ENCODE measurements around the gene RFWD3.
"Not testable (repeated sequence)": the region's sequence is repeated elsewhere in the genome, so short reads cannot be mapped to it uniquely, and the experiment has no call there.

The RFWD3 gene, protein sequence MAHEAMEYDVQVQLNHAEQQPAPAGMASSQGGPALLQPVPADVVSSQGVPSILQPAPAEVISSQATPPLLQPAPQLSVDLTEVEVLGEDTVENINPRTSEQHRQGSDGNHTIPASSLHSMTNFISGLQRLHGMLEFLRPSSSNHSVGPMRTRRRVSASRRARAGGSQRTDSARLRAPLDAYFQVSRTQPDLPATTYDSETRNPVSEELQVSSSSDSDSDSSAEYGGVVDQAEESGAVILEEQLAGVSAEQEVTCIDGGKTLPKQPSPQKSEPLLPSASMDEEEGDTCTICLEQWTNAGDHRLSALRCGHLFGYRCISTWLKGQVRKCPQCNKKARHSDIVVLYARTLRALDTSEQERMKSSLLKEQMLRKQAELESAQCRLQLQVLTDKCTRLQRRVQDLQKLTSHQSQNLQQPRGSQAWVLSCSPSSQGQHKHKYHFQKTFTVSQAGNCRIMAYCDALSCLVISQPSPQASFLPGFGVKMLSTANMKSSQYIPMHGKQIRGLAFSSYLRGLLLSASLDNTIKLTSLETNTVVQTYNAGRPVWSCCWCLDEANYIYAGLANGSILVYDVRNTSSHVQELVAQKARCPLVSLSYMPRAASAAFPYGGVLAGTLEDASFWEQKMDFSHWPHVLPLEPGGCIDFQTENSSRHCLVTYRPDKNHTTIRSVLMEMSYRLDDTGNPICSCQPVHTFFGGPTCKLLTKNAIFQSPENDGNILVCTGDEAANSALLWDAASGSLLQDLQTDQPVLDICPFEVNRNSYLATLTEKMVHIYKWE

GRCh38 chr16:74666425-74667254 is at the start of gene RFWD3:
Gene RFWD3 (minus strand): TSS chr16:74666877. CDS start chr16:74661449, 5,428 bp downstream.
- DNase-seq = peak; percentile 92 to 96

- no peak for DNase-seq
Observed at GRCh38 chr16:74716355-74716754, 49.7 kb upstream of the RFWD3 start.

DNA sequence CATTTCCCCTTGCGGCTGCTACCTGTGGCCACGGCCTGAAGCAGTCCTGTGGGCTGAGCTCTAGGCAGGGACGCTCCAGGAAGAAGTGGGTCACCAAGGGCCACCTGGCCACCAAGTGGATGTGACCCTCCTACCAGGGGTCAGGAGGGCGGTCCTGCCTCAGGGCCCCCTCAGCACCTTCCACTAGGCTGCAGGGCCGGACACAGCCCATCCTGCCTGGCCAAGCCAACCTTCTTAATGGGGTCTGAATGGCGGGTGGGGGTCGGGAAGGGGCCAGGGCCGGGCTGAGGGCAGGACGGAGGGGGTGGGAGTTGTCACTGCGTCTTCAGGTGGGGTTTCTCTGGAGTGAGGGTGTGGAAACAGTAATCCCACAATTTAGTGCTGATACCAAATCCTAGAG is 47.2 kb upstream of the RFWD3 start:
- no peak for DNase-seq

- DNase-seq = no peak
Observed at GRCh38 chr16:74713325-74713724, 46.6 kb upstream of the RFWD3 start.

GRCh38 chr16:74711938-74712337 is 45.3 kb upstream of the RFWD3 start:
- DNase-seq = no peak

DNA sequence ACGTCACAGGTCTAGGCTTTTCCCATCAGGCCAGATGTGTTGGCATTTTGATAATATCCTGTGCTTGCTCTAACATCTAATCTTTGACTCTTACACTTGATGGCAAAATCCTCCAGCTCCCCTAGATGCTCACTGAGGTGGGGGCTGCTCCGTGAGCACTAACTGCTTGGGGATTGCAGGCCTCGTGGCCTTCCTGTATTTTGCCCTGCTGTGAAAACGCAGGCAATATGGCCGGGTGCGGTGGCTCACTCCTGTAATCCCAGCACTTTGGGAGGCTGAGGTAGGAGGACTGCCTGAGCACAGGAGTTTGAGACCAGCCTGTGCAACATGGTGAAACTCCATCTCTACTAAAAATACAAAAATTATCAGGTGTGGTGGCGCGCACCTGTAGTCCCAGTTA is 43.7 kb upstream of the RFWD3 start:
- no peak for DNase-seq

GRCh38 chr16:74709441-74709877 is 42.8 kb upstream of the RFWD3 start:
- DNase-seq = peak; percentile 21 to 63

- peak; percentile 4 to 44 for DNase-seq
Observed at GRCh38 chr16:74700438-74701225, 34.0 kb upstream of the RFWD3 start, which contains the start of gene MLKL. Gene MLKL (minus strand): TSS chr16:74700862. CDS start chr16:74695757, 5,105 bp downstream.

GRCh38 chr16:74700116-74700437 is 33.4 kb upstream of the RFWD3 start:
- DNase-seq = peak in 1 of 2 experiments; percentile 30

- no peak for DNase-seq
Observed at GRCh38 chr16:74699666-74700065, 33.0 kb upstream of the RFWD3 start.

DNA sequence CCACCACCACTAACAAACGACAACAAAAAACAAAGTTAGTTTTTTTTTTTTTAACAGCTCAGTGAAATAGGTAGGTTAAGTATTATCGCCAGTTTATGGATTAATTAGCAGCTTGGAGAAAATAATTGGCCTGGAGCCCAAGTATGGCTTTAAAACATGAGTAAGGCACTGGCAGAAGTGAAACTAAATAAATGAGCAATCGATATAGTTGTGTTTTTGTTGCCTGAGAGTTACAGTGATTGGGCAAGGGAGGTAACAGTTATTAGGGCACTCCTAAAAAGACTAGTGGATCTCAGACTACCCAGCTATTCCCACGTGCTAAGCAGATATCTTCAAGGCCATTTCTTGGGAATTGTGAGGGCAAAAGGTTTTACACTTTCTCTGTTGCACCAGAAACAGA is 31.5 kb upstream of the RFWD3 start:
- DNase-seq = no peak

DNA sequence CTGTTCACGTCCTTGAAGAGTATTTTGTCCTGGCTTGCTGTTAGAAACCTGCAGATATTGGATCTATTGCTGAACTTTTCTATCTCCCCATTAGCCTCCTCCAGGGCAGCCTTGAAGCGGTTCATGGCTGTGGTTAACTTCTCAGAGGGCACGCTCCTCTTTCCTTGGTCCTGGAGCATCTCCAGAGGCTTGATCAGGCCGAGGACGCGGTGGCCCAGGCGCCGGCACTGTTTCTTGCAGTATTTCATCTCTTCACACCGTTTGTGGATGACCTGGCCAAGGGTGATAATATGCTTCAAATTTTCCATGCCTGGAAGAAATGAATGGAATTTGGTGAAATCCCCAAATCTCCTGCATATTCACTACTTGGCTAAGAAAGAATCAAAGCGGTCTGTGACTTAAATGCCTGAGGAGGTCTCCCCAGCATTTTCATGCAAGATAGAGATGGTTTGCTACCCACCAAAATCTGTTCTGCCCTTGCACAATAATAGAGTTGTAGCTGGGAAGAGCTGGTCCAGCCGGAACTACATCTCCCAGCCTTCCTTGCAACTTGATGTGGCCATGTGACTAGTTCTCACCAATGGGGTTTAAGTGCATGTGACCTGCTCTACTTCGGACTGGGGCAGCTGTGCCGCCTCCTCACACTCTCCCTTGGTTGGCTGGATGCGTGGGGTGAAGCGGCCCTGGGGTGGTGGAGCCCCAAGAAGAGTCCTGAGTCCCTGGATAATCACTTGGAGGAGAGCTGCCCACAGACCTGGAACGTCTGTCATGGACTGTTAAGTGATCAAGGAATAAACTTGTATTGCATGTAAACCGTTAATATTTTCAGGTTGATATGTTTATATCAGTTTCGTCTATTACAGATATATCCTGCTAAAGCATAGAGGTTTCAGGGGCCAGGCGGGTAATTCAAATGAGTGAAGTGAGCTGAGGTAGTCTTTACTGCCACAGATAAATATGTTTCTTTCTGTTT is 29.1 kb upstream of the RFWD3 start:
- peak; percentile 53 to 74 for DNase-seq

DNA sequence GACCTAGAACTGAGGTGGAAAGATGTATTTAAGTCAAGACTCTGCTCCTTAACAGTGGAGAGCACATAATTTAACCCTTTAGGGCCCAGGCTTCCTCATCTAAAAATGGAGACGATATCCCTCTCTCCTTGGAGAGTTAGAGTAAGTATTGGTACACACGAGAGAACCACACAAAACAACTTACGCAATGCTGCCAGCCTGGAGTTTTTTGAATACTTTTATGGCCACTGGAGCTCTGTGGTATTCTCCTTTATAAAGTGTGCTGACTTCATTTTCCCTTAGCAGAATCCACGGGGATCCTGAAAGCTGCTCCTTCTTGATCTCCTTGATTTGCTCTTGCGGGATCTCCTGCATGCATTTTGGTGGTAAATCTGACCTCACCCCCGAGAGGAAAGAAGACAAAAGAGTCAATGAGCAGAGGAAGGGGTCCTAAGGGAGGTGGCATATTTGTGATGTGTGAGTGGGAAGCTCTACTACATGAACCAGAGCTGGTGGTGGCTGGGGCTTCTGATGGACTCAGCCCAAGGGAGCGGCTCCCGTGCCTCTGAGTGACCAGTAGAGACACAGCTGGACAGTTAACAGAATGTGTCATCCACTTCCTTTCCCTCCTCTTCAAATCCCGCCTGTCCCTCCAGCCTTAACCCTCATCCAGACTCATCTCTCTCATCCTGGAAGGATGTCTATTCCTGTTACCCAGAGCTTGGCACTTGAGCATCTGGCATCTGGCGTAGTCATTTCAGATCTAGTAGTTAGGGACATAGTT is 24.6 kb upstream of the RFWD3 start:
- no peak for DNase-seq

DNA sequence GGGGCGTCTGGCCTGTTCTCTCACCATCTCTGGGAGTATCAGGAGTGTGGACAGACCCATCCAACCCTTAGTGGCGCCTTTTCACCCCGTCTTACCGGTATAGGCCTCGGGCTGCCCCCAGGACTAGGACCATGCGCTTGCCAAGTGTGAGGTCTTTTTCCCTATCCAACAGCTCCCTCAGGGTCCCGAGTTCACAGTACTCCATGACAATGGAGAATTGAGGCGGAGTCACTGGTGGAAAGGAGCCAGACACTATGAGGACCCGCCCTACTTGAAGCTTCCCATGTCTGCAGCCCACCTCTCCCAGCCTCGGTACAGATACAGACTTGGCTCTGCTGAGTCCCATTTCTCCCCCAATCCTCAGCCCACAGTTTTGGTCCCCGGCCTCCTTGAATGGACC is 15.9 kb upstream of the RFWD3 start:
- no peak for DNase-seq

DNA sequence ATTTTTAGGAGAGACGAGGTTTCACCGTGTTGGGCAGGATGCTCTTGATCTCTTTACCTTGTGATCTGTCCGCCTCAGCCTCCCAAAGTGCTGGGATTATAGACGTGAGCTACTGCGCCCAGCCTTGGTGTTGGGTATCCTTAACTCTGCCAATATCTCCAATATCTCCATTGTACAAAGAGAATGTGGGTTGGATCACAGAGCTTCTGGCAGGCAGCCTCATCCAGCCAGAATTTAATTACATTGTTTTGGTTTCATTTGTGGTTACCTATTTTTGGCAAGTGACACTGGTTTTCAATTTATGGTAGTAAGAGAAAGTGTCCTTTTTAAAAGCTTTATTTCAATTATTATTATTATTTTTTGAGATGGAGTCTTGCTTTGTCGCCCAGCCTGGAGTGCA is 14.0 kb upstream of the RFWD3 start:
- no peak for DNase-seq

DNA sequence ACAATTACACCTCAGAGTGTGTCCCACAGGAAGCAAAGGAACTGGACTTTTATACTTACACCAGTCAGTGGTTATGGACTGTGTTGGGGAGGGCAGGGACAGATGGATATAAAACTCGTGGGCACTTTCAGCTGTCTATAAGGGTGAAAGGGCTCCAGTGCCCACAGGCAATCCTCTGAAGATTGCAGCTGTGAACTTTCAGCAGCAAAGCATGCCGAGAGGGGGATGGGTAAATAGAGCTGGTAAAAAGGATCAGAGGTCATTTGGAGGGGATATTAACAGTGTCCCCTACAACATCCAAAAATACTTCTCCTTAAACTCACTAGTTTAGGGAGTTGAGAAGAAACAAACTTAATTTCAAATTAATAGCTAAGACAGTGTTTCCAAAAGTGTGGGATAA is 13.3 kb upstream of the RFWD3 start:
- no peak for DNase-seq

DNA sequence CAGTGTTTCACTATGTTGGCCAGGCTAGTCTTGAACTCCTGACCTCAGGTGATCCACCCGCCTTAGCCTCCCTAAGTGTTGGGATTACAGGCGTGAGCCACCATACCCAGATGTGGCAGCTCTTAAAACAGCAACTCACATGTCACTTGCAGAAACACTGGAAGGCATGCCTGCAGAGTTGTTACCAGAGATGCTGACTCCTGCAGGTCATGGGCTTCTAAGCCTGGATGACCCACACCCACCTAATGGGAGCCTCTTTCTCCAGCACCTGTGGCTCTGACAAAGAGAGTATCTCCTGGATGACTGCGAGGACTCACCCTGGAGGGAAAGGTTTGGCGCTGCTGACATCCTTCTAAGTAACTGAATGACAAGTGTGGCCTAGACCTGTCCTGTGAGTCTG is 11.2 kb upstream of the RFWD3 start:
- DNase-seq = no peak

DNA sequence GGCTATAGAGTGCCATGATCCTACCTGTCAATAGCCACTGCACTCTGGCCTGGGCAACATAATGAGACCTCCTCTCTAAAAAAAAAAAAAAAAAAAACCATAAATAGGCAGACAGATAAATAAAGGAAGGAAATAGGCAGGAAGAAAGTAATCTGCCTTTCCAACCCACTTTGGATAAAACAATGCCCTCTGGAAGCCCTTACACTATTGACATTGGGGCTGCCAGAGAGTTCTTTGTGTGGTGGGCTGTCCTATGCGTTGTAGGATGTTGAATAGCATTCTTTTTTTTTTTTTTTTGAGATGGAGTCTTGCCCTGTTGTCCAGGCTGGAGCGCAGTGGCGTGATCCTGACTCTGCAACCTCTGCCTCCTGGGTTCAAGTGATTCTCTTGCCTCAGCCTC is 7.2 kb upstream of the RFWD3 start:
- no peak for DNase-seq

DNA sequence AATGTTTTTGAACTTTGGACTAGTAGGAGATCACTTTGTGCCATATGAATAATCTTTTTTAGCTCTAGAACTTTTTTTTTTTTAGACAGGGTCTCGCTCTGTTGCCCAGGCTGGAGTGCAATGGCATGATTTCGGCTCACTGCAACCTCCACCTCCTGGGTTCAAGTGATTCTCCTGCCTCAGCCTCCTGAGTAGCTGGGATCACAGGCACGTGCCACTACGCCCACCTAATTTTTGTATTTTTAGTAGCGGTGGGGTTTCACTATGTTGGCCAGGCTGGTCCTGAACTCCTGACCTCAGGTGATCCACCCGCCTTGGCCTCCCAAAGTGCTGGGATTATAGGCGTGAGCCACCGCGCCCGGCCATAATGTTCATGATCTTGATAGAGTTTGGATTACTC is 2.2 kb upstream of the RFWD3 start:
- DNase-seq = not testable (repeated sequence)

DNA sequence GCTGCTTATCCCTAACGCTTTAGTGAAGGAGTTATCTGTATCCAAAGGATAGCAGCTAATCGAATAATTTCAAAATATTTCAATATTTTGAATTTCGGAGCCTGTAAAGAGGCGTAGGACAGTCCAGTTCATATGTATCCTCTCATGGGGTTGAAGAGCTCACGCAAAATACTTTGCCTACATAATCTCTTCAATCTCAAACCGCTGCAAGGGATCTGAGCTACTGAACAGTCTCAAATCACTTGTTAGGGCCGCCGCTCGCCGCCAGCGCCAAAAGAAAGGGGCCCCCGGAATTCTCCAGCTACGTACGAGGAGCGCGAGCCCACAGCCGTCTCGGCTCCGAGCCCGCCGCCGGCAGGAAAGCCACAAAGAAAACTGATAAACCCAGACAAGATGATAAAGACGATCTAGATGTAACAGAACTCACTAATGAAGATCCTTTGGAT is 601 bp upstream of the RFWD3 start:
- peak in 1 of 2 experiments; percentile 38 for DNase-seq
